ENCODE results near the gene GRM4. TPM values are rescaled to one million over a fixed set of nuclear protein-coding genes. Genes with fewer than 3 reads are reported as not detected.

GRM4 gene
- total RNA-seq, 1 experiment from 2014 or later, result 5.6 TPM

GRCh38 chr6:34178357-34179105 lies 32.6 kb upstream of the GRM4 start:
- H3K27ac Mint-ChIP-seq, result no peak overlapping the region
- Histone ChIP-seq H3K27me3 (ENCODE audit: insufficient read depth, low read length) (no peaks in the 10 kb centered on the region), H3K27ac (ENCODE audit: insufficient read length, low read depth, low read length) (no peak overlapping the region), H3K56ac (ENCODE audit: insufficient read length, low read depth, low read length) (no peak overlapping the region), H2BK120ac (ENCODE audit: low read depth, low read length, poor library complexity, severe bottlenecking) (no peak overlapping the region), H3K14ac (ENCODE audit: insufficient read depth, low read length) (no peak overlapping the region; the same call in 1 of the 2 replicates), H4K20me1 (ENCODE audit: control insufficient read depth, insufficient read depth, insufficient read length) (no peaks in the 10 kb centered on the region), H2BK12ac (ENCODE audit: insufficient read length, low read depth, low read length) (no peak overlapping the region), H3K23me2 (ENCODE audit: insufficient read length, low read depth, low read length, poor library complexity, severe bottlenecking) (no peaks in the 10 kb centered on the region), H3K23ac (ENCODE audit: insufficient read length, low read depth, low read length) (no peak overlapping the region), H3K79me1 (ENCODE audit: insufficient read depth, low read depth, low read length, poor library complexity, severe bottlenecking) (no peaks in the 10 kb centered on the region), H3K9me3 (ENCODE audit: control insufficient read depth, low read depth, low read length) (no peaks in the 10 kb centered on the region), H3K4me1 (ENCODE audit: insufficient read depth, low read length) (no peaks in the 10 kb centered on the region), H2BK5ac (ENCODE audit: insufficient read length, low read length) (no peak overlapping the region), H2AFZ (ENCODE audit: low read length) (no peak overlapping the region), H3K79me2 (ENCODE audit: insufficient read depth, low read length) (no peaks in the 10 kb centered on the region), H2AK5ac (ENCODE audit: insufficient read length, low read length) (no peak overlapping the region), H4K91ac (ENCODE audit: insufficient read length, low read depth, low read length) (no peak overlapping the region), H2BK20ac (ENCODE audit: low read depth, low read length, poor library complexity, severe bottlenecking) (no peak overlapping the region), H3K9ac (ENCODE audit: extremely low read depth, insufficient read length, low read length) (no peak overlapping the region), H3K18ac (ENCODE audit: insufficient read length, low read depth, low read length) (no peak overlapping the region), H3T11ph (ENCODE audit: low read length) (no peak overlapping the region), H4K8ac (replicated peaks; ENCODE audit: insufficient read length, low read depth, low read length) (no peak overlapping the region), H4K5ac (ENCODE audit: insufficient read length, low read depth, low read length) (no peak overlapping the region), H3K4me2 (ENCODE audit: insufficient read depth, insufficient read length, low read length) (no peak overlapping the region), H3K4ac (ENCODE audit: low read depth, low read length) (no peak overlapping the region), H2BK15ac (ENCODE audit: low read depth, low read length) (no peak overlapping the region)
- DNase-seq, result no peak
- no CpG with 5 or more reads among the region's 19 CpGs for WGBS (ENCODE audit: extremely low coverage, insufficient read length, low lambda C conversion rate)
- no peak for TF ChIP-seq CTCF (conservative IDR thresholded peaks at IDR 0.05)
- no peaks in the 10 kb centered on the region for H3K27me3 Mint-ChIP-seq (ENCODE audit: low read depth)
- no peak overlapping the region for H3K4me3 Mint-ChIP-seq
- H3K36me3 Mint-ChIP-seq (ENCODE audit: insufficient read depth in 1 of 3, low read depth in 3 of 3), result 0 out of 7 replicates have a peak, but pooled peaks cover 0 to 1% (median 0%) of the 10 kb centered on the region in 3 experiments
- H3K4me1 Mint-ChIP-seq, result peaks cover 0 to 2% of the 10 kb centered on the region in 2 experiments; a peak in 1 of 4 replicates
- peaks cover 0 to 4% of the 10 kb centered on the region in 2 experiments; a peak in 1 of 5 replicates for H3K9me3 Mint-ChIP-seq

Measured in H9 (cell line).